Body of pancreas (tissue), 4 donors: ENCODE measurements around the gene TMA7B.

ENCODE experiments used
- POLR2A ChIP-seq, 3 donors: fragments of 450-650 bp; IDR thresholded peaks; one replicate each; pipeline ENCODE4 v1.6.1; 2016; ENCODE audit warnings: antibody characterized with exemption in 3 of 3, mild to moderate bottlenecking in 2 of 3
- TF ChIP-seq, protein P1 (sequence below), 7 experiments: fragments of 450-650 bp in 4 of 7; fragments of 200-600 bp in 3 of 7; sonication (generic) in 3 of 7; IDR thresholded peaks; one replicate each; pipeline ENCODE4 v1.5.1; 2016 to 2019; ENCODE audit warnings: antibody characterized with exemption in 7 of 7

DNA sequence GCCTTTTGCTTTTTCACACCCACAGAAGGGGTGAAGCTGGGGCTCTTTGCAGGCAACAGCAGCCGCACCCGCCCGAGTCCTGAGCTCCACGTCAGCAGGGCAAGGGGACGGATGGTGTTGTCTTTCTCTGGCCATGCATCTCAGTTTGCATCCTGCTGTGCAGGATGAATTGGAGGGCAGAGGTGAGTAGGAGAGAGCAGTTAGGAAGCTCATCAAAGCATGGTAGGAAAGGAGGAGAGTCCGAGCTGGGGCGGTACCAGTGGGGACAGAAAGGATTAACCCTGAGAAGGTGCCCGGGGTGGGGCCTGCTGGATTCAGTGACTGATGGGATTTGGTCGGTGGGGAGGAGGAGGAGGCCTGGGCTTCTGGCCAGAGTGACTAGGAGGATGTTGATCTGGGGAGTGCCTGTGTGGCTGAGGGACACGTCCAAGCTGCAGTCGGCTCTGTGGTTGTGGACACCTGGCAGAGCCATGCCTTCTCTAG lies 49.1 kb downstream of the TMA7B start:
- TF ChIP-seq, protein P1, sequence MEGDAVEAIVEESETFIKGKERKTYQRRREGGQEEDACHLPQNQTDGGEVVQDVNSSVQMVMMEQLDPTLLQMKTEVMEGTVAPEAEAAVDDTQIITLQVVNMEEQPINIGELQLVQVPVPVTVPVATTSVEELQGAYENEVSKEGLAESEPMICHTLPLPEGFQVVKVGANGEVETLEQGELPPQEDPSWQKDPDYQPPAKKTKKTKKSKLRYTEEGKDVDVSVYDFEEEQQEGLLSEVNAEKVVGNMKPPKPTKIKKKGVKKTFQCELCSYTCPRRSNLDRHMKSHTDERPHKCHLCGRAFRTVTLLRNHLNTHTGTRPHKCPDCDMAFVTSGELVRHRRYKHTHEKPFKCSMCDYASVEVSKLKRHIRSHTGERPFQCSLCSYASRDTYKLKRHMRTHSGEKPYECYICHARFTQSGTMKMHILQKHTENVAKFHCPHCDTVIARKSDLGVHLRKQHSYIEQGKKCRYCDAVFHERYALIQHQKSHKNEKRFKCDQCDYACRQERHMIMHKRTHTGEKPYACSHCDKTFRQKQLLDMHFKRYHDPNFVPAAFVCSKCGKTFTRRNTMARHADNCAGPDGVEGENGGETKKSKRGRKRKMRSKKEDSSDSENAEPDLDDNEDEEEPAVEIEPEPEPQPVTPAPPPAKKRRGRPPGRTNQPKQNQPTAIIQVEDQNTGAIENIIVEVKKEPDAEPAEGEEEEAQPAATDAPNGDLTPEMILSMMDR (IDR thresholded peaks at IDR 0.05): no peak
- TF ChIP-seq POLR2A (IDR thresholded peaks at IDR 0.05): no peak
